HG03432 (cell line): ENCODE results near the gene RAX2.
"Not testable (repeated sequence)": the region's sequence is repeated elsewhere in the genome, so short reads cannot be mapped to it uniquely, and the experiment has no call there.

Source experiments
- ATAC-seq: cut with Tn5 transposase; IDR thresholded peaks from one replicate; pipeline ENCODE4 v1.9.1; 2021; ENCODE audit warnings: mild to moderate bottlenecking, moderate library complexity; ENCODE audit not compliant: unreplicated experiment

Gene RAX2

GRCh38 chr19:3771906-3772455 is at the start of gene RAX2:
RAX2 (minus strand) TSS chr19:3772228; CDS start chr19:3771742, 486 bp downstream.
- no peak for ATAC-seq

- no peak for ATAC-seq
Observed at GRCh38 chr19:3821156-3821555, 49.1 kb upstream of the RAX2 start.

GRCh38 chr19:3819989-3820388 is 48.0 kb upstream of the RAX2 start:
- ATAC-seq: no peak

- no peak for ATAC-seq
Observed at GRCh38 chr19:3818918-3819317, 46.9 kb upstream of the RAX2 start.

GRCh38 chr19:3818466-3818865 is 46.4 kb upstream of the RAX2 start:
- ATAC-seq: no peak

- no peak for ATAC-seq
Observed at GRCh38 chr19:3817761-3818160, 45.7 kb upstream of the RAX2 start.

- ATAC-seq: no peak
Observed at GRCh38 chr19:3816566-3817218, 44.7 kb upstream of the RAX2 start.

GRCh38 chr19:3816148-3816547 is 44.1 kb upstream of the RAX2 start:
- not testable (repeated sequence) for ATAC-seq

- ATAC-seq: no peak
Observed at GRCh38 chr19:3814648-3815047, 42.6 kb upstream of the RAX2 start.

- ATAC-seq: no peak
Observed at GRCh38 chr19:3813473-3814392, 41.7 kb upstream of the RAX2 start.

GRCh38 chr19:3810708-3811355 is 38.8 kb upstream of the RAX2 start:
- no peak for ATAC-seq

- ATAC-seq: no peak
Observed at GRCh38 chr19:3809881-3810707, 38.1 kb upstream of the RAX2 start.

- no peak for ATAC-seq
Observed at GRCh38 chr19:3808420-3809143, 36.6 kb upstream of the RAX2 start.

GRCh38 chr19:3807574-3808354 is 35.7 kb upstream of the RAX2 start:
- ATAC-seq: no peak

GRCh38 chr19:3807131-3807480 is 35.1 kb upstream of the RAX2 start:
- ATAC-seq: no peak

GRCh38 chr19:3805859-3806258 is 33.8 kb upstream of the RAX2 start:
- ATAC-seq: no peak

- ATAC-seq: no peak
Observed at GRCh38 chr19:3804429-3804828, 32.4 kb upstream of the RAX2 start.

- no peak for ATAC-seq
Observed at GRCh38 chr19:3803986-3804385, 32.0 kb upstream of the RAX2 start.
